Occipital lobe (tissue), 2 donors: Measurements from ENCODE around the gene CELF4. TPM values are rescaled to one million over a fixed set of nuclear protein-coding genes. Genes with fewer than 3 reads are reported as not detected.
A peak's percentile ranks its signal among the peaks of the same experiment; 100 is the strongest.
"Not testable (repeated sequence)": the region's sequence is repeated elsewhere in the genome, so short reads cannot be mapped to it uniquely, and the experiment has no call there.

Experiments
- DNase-seq: peaks from one replicate; lab custom pipeline; 2025; lab: John Stamatoyannopoulos, UW
- total RNA-seq: library from RNA; depleted of rRNA; stranded (reverse); fragments of >200 nt; gene quantifications from one replicate; pipeline ENCODE4 v1.2.3, GENCODE V29; 2014

CELF4 gene
- total RNA-seq, 1 donor from 2014 or later, result 60.7 TPM

GRCh38 chr18:37368110-37368954 is 197.3 kb downstream of the CELF4 start:
- no peak for DNase-seq

- DNase-seq, result no peak
Measured at GRCh38 chr18:37364237-37364636, 201.4 kb downstream of the CELF4 start.

- DNase-seq, result no peak
Measured at GRCh38 chr18:37362158-37362890, 203.3 kb downstream of the CELF4 start.

GRCh38 chr18:37361335-37362157 is 204.1 kb downstream of the CELF4 start:
- no peak for DNase-seq

- not testable (repeated sequence) for DNase-seq
Measured at GRCh38 chr18:37358061-37358460, 207.5 kb downstream of the CELF4 start.

GRCh38 chr18:37355772-37356171 is 209.8 kb downstream of the CELF4 start:
- no peak for DNase-seq

GRCh38 chr18:37351110-37351509 is 214.5 kb downstream of the CELF4 start:
- DNase-seq, result no peak

GRCh38 chr18:37348729-37349128 is 216.9 kb downstream of the CELF4 start:
- no peak for DNase-seq

GRCh38 chr18:37346048-37346447 is 219.6 kb downstream of the CELF4 start:
- DNase-seq, result no peak

GRCh38 chr18:37343542-37343851 is 222.1 kb downstream of the CELF4 start:
- peak; percentile 17 for DNase-seq

GRCh38 chr18:37341473-37342086 is 224.0 kb downstream of the CELF4 start:
- no peak for DNase-seq

GRCh38 chr18:37341016-37341415 is 224.6 kb downstream of the CELF4 start:
- no peak for DNase-seq

GRCh38 chr18:37339701-37340215 is 225.8 kb downstream of the CELF4 start:
- DNase-seq, result no peak

GRCh38 chr18:37336568-37337285 is 228.9 kb downstream of the CELF4 start:
- no peak for DNase-seq

- DNase-seq, result no peak
Measured at GRCh38 chr18:37335409-37335736, 230.2 kb downstream of the CELF4 start.

- peak; percentile 49 for DNase-seq
Measured at GRCh38 chr18:37334631-37335408, 230.8 kb downstream of the CELF4 start.

- DNase-seq, result no peak
Measured at GRCh38 chr18:37332628-37333420, 232.8 kb downstream of the CELF4 start.

- no peak for DNase-seq
Measured at GRCh38 chr18:37332219-37332618, 233.4 kb downstream of the CELF4 start.

- DNase-seq, result no peak
Measured at GRCh38 chr18:37330173-37330572, 235.4 kb downstream of the CELF4 start.
